Lower lobe of right lung (tissue), 2 donors: ENCODE data around the gene ATP11C. TPM values are rescaled to one million over a fixed set of nuclear protein-coding genes. Genes with fewer than 3 reads are reported as not detected.
"Not testable (repeated sequence)": the region's sequence is repeated elsewhere in the genome, so short reads cannot be mapped to it uniquely, and the experiment has no call there.

Experiments
- ATAC-seq, 2 donors: fragments of 200-7000 bp; cut with Tn5 transposase; one replicate each; pipeline ENCODE4 v1.9.1; 2020 to 2022; ENCODE audit warnings: mild to moderate bottlenecking in 2 of 2, moderate library complexity in 2 of 2
- DNase-seq: peaks from one replicate; pipeline ENCODE4 v3.0.0-alpha.2; 2020
- H3K27ac ChIP-seq: fragments of 200-600 bp; one replicate; pipeline ENCODE4 v1.8.0; 2022
- H3K27me3 ChIP-seq: fragments of 200-600 bp; one replicate; pipeline ENCODE4 v1.8.0; 2022; ENCODE audit warnings: low read depth
- H3K36me3 ChIP-seq: fragments of 200-600 bp; one replicate; pipeline ENCODE4 v1.8.0; 2022; ENCODE audit warnings: mild to moderate bottlenecking
- H3K4me1 ChIP-seq: fragments of 200-600 bp; one replicate; pipeline ENCODE4 v1.8.0; 2022
- H3K4me3 ChIP-seq: fragments of 200-600 bp; one replicate; pipeline ENCODE4 v1.8.0; 2022; ENCODE audit warnings: mild to moderate bottlenecking
- H3K9me3 ChIP-seq: fragments of 200-600 bp; one replicate; pipeline ENCODE4 v1.8.0; 2022
- intact Hi-C: fragments of 100-400 bp; cut with DNase I; formaldehyde crosslinking; loops from one replicate; pipeline ENCODE4 v1.11.0; 2022
- total RNA-seq: library from RNA; stranded (reverse); fragmentation: NEBNext Ultra II Directional; extraction: Animal tissue kit (Norgen Biotek cat#: 25700); gene quantifications from one replicate; pipeline ENCODE4 v1.2.1, GENCODE V29; 2021
- TF ChIP-seq, protein P1 (sequence below): fragments of 200-600 bp; IDR thresholded peaks from one replicate; pipeline ENCODE4 v1.8.0; 2022; ENCODE audit warnings: antibody characterized with exemption, mild to moderate bottlenecking
- donor health status: DM: no; HTN: yes; CAD: no; lungs with severe emphysema.

The ATP11C gene
- total RNA-seq, 1 donor from 2014 or later: 14.2 TPM

DNA sequence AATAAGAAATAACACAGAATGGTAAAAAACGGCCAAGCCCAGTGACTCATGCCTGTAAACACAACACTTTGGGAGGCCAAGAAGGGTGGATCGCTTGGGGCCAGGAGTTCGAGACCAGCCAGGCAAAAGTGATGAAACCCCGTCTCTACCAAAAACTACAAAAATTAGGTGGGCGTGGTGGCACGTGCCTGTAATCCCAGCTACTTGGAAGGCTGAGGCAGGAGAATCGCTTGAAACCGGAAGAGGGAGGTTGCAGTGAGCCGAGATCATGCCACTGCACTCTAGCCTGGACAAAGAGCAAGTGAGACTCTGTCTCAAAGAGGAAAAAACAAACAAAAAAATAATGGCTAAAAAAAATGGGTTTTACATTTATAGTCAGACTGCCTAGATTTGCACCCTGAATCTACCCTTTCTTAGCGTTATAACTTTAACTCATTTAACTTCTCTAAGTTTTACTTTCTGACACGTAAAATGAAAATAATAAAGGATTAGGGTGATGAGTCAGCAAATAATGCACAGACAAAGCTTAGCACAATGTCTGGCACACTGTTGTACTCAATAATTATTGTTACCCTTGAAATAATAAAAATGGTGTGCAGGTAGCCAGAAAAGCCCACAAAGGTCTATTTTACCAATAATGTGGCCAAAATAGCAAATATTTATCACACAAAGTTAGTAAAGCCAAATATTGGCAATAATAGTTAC, 55.0 kb downstream of the ATP11C start:
- Histone ChIP-seq H3K36me3 (no peaks in the 10 kb centered on the region), H3K4me1 (no peaks in the 10 kb centered on the region), H3K27me3 (no peaks in the 10 kb centered on the region), H3K27ac (no peak overlapping the region), H3K4me3 (no peak overlapping the region), H3K9me3 (no peaks in the 10 kb centered on the region)
- TF ChIP-seq, protein P1, sequence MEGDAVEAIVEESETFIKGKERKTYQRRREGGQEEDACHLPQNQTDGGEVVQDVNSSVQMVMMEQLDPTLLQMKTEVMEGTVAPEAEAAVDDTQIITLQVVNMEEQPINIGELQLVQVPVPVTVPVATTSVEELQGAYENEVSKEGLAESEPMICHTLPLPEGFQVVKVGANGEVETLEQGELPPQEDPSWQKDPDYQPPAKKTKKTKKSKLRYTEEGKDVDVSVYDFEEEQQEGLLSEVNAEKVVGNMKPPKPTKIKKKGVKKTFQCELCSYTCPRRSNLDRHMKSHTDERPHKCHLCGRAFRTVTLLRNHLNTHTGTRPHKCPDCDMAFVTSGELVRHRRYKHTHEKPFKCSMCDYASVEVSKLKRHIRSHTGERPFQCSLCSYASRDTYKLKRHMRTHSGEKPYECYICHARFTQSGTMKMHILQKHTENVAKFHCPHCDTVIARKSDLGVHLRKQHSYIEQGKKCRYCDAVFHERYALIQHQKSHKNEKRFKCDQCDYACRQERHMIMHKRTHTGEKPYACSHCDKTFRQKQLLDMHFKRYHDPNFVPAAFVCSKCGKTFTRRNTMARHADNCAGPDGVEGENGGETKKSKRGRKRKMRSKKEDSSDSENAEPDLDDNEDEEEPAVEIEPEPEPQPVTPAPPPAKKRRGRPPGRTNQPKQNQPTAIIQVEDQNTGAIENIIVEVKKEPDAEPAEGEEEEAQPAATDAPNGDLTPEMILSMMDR: no peak
- intact Hi-C loops: no loop called here
- ATAC-seq (no peak), DNase-seq (no peak)

DNA sequence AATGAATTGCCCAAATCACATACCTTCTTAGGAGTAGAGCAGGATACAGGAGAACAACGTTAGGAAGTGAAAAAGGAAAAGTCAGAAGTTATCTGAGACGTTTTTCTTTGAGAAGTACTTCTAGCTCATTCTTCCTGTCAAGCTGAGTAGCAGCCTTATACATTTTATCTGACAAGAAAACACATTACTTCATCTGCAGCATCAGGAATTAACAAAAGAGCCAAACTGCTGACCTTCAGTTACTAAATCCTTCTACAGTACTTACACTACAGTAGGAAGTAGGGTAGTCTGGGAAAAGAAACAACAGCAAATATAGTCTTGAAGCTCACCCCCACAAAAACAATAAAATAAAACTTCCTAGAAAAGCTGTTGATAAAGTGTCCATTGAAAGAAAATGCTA, 57.0 kb downstream of the ATP11C start:
- H3K27me3 ChIP-seq: no peaks in the 10 kb centered on the region
- no peak for DNase-seq
- no peak overlapping the region for H3K27ac ChIP-seq
- TF ChIP-seq, protein P1: no peak
- no peaks in the 10 kb centered on the region for H3K9me3 ChIP-seq
- no peak for ATAC-seq
- no peak overlapping the region for H3K4me3 ChIP-seq
- no peaks in the 10 kb centered on the region for H3K36me3 ChIP-seq
- no peaks in the 10 kb centered on the region for H3K4me1 ChIP-seq
- intact Hi-C loops: no loop called here

DNA sequence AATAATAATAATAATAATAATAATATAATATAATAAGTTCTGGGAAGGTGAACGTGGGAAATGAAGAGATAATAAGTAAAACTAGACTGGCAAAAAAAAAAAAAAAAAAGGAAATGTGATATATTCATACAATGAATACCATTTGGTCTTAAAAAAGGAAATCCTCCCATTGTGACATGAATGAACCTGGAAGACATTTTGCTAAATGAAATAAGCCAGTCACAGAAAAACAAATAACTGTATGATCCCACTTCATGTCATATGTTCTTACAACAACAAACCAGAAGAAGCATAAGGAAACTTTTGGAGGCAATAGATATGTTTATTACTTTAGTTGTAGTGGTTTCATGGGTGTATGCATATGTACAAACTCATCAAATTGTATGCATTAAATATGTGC, 63.1 kb downstream of the ATP11C start:
- H3K27me3 ChIP-seq: no peaks in the 10 kb centered on the region
- no peak overlapping the region for H3K27ac ChIP-seq
- H3K4me3 ChIP-seq: no peak overlapping the region
- no peaks in the 10 kb centered on the region for H3K4me1 ChIP-seq
- intact Hi-C loops: no loop called here
- TF ChIP-seq, protein P1: no peak
- DNase-seq: no peak
- no peaks in the 10 kb centered on the region for H3K36me3 ChIP-seq
- no peaks in the 10 kb centered on the region for H3K9me3 ChIP-seq
- ATAC-seq: no peak

DNA sequence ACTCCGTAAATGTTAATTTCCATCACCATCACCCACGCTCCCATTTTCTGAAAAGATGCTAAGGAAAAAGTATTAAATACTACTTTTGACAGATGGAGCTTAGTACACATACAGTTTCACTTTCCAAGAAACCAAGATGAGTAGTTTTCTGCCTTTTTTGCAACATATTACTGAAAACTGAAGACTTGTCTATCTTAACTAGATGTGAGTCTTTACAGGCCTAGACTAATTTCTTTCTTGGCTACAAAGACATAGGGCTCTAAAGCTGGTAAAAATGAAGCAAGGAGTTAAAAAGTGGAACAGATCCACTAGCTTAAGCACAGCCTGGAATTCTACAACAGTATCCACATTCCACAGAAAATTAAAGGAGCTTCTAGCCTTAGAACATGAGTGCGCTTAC, 68.2 kb downstream of the ATP11C start:
- no peaks in the 10 kb centered on the region for H3K27me3 ChIP-seq
- no peaks in the 10 kb centered on the region for H3K36me3 ChIP-seq
- no peak overlapping the region for H3K27ac ChIP-seq
- H3K4me1 ChIP-seq: no peaks in the 10 kb centered on the region
- intact Hi-C loops: no loop called here
- ATAC-seq (no peak), DNase-seq (no peak)
- H3K9me3 ChIP-seq: no peaks in the 10 kb centered on the region
- TF ChIP-seq, protein P1: no peak
- no peak overlapping the region for H3K4me3 ChIP-seq

DNA sequence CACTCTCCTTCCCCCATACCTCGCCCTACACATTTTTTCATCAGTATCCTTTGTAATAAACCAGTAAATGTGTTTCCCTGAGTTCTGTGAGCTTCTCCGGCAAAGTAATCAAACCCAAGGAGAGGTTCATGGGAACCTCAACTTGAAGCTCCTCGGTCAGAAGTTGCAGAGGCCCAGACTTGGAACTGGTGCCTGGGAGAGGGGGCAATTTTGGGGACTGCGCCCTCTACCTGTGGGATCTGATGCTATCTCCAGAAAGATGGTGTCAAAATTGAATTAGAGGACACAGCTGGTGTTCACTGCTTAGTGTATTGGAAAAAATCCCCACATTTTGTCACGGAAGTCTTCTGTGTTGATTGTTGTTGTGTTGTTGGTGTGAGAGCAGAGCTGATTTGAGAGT, 70.6 kb downstream of the ATP11C start:
- Histone ChIP-seq H3K4me3 (no peak overlapping the region), H3K27ac (no peak overlapping the region), H3K36me3 (no peaks in the 10 kb centered on the region), H3K27me3 (no peaks in the 10 kb centered on the region), H3K9me3 (no peaks in the 10 kb centered on the region), H3K4me1 (no peaks in the 10 kb centered on the region)
- TF ChIP-seq, protein P1: no peak
- intact Hi-C loops: no loop called here
- ATAC-seq (no peak), DNase-seq (no peak)

DNA sequence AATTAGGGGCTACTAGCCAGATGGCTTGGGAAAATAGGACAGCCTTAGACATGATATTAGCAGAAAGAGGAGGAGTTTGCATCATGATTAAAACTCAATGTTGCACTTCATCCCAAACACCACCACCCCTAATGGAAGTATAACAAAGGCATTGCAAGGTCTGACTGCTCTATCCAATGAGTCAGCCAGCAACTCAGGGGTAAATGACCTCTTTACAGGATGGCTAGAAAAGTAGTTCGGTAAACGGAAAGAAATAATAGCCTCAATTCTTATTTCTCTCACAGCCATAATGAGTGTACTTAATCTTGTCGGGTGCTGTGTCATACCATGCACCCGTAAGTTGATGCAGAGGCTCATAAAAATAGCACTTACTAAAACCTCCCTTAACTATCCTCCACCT, 76.0 kb downstream of the ATP11C start:
- H3K9me3 ChIP-seq, H3K27ac ChIP-seq, H3K27me3 ChIP-seq, DNase-seq, H3K4me1 ChIP-seq, H3K36me3 ChIP-seq, ATAC-seq, intact Hi-C loops, H3K4me3 ChIP-seq: not testable (repeated sequence)
